ENCODE data around the gene CCL22. TPM values are rescaled to one million over a fixed set of nuclear protein-coding genes. Genes with fewer than 3 reads are reported as not detected.

CCL22 gene
- total RNA-seq, 1 experiment from 2014 or later = not detected

DNA sequence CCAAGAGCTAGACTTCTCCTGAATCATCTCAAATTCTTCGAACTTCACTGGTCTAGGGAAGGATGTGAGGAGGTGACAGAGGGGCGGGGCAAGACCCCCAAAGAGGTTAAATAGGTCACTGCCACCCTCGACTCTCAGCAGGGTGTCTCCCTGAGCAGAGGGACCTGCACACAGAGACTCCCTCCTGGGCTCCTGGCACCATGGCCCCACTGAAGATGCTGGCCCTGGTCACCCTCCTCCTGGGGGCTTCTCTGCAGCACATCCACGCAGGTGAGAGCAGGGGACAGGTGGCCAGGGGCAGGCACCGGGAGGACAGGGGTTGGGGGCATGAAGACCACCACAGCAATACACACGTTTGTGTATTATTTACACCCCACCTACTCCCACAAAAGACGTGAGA is 55.1 kb downstream of the CCL22 start:
- peaks cover 0 to 3% of the 10 kb centered on the region in 2 experiments; a peak in 1 of 5 replicates for H3K9me3 Mint-ChIP-seq
- Histone ChIP-seq H3K79me2 (ENCODE audit: insufficient read depth, low read length) (no peaks in the 10 kb centered on the region), H3K9ac (ENCODE audit: extremely low read depth, insufficient read length, low read length) (no peak overlapping the region), H3K27me3 (ENCODE audit: insufficient read depth, low read length) (no peaks in the 10 kb centered on the region), H4K8ac (replicated peaks; ENCODE audit: insufficient read length, low read depth, low read length) (no peak overlapping the region), H2AK5ac (ENCODE audit: insufficient read length, low read length) (no peak overlapping the region), H2BK120ac (ENCODE audit: low read depth, low read length, poor library complexity, severe bottlenecking) (no peak overlapping the region), H3K4ac (ENCODE audit: low read depth, low read length) (no peak overlapping the region), H2BK20ac (ENCODE audit: low read depth, low read length, poor library complexity, severe bottlenecking) (no peak overlapping the region), H3K4me2 (ENCODE audit: insufficient read depth, insufficient read length, low read length) (no peak overlapping the region), H2BK12ac (ENCODE audit: insufficient read length, low read depth, low read length) (no peak overlapping the region), H3T11ph (ENCODE audit: low read length) (no peak overlapping the region), H3K79me1 (ENCODE audit: insufficient read depth, low read depth, low read length, poor library complexity, severe bottlenecking) (no peaks in the 10 kb centered on the region), H2AFZ (ENCODE audit: low read length) (no peak overlapping the region), H3K18ac (ENCODE audit: insufficient read length, low read depth, low read length) (no peak overlapping the region), H3K23me2 (ENCODE audit: insufficient read length, low read depth, low read length, poor library complexity, severe bottlenecking) (peaks cover 5% of the 10 kb centered on the region), H4K91ac (ENCODE audit: insufficient read length, low read depth, low read length) (no peak overlapping the region), H3K23ac (ENCODE audit: insufficient read length, low read depth, low read length) (no peak overlapping the region), H2BK15ac (ENCODE audit: low read depth, low read length) (no peak overlapping the region), H2BK5ac (ENCODE audit: insufficient read length, low read length) (no peak overlapping the region), H3K14ac (ENCODE audit: insufficient read depth, low read length) (no peak overlapping the region), H3K4me1 (ENCODE audit: insufficient read depth, low read length) (no peaks in the 10 kb centered on the region), H4K5ac (ENCODE audit: insufficient read length, low read depth, low read length) (no peak overlapping the region), H4K20me1 (ENCODE audit: control insufficient read depth, insufficient read depth, insufficient read length) (no peaks in the 10 kb centered on the region), H3K56ac (ENCODE audit: insufficient read length, low read depth, low read length) (no peak overlapping the region), H3K9me3 (ENCODE audit: control insufficient read depth, low read depth, low read length) (no peaks in the 10 kb centered on the region), H3K27ac (ENCODE audit: insufficient read length, low read depth, low read length) (no peak overlapping the region)
- no peak for DNase-seq
- WGBS (ENCODE audit: extremely low coverage, insufficient read length, low lambda C conversion rate) = no CpG with 5 or more reads among the region's 7 CpGs
- no peaks in the 10 kb centered on the region for H3K36me3 Mint-ChIP-seq (ENCODE audit: insufficient read depth in 1 of 3, low read depth in 3 of 3)
- peaks cover 9 to 26% of the 10 kb centered on the region in 2 experiments for H3K4me1 Mint-ChIP-seq
- H3K27me3 Mint-ChIP-seq (ENCODE audit: low read depth) = peaks cover 1% of the 10 kb centered on the region
- H3K4me3 Mint-ChIP-seq = no peak overlapping the region
- no peak overlapping the region for H3K27ac Mint-ChIP-seq
- TF ChIP-seq, protein P1, sequence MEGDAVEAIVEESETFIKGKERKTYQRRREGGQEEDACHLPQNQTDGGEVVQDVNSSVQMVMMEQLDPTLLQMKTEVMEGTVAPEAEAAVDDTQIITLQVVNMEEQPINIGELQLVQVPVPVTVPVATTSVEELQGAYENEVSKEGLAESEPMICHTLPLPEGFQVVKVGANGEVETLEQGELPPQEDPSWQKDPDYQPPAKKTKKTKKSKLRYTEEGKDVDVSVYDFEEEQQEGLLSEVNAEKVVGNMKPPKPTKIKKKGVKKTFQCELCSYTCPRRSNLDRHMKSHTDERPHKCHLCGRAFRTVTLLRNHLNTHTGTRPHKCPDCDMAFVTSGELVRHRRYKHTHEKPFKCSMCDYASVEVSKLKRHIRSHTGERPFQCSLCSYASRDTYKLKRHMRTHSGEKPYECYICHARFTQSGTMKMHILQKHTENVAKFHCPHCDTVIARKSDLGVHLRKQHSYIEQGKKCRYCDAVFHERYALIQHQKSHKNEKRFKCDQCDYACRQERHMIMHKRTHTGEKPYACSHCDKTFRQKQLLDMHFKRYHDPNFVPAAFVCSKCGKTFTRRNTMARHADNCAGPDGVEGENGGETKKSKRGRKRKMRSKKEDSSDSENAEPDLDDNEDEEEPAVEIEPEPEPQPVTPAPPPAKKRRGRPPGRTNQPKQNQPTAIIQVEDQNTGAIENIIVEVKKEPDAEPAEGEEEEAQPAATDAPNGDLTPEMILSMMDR (conservative IDR thresholded peaks at IDR 0.05) = no peak

Other genes with a start within 250 kb of the CCL22 start
- gene PSME3IP1, start 172.7 kb upstream of the CCL22 start, total RNA-seq (2021) = 102 and 103 TPM in 2 replicates
- 34.4 and 36.1 TPM in 2 replicates for gene RSPRY1, start 172.5 kb upstream of the CCL22 start, total RNA-seq (2021)
- 18.0 and 19.2 TPM in 2 replicates for gene ARL2BP, start 113.5 kb upstream of the CCL22 start, total RNA-seq (2021)
- 1.8 and 2.0 TPM in 2 replicates for gene PLLP, start 74.1 kb upstream of the CCL22 start, total RNA-seq (2021)
- gene CX3CL1, start 13.7 kb downstream of the CCL22 start, total RNA-seq (2021) = 1.6 and 1.7 TPM in 2 replicates
- not detected in 2 replicates for gene CCL17, start 46.0 kb downstream of the CCL22 start, total RNA-seq (2021)
- gene CIAPIN1, start 88.6 kb downstream of the CCL22 start, total RNA-seq (2021) = 82.8 and 85.3 TPM in 2 replicates
- 31.7 and 32.9 TPM in 2 replicates for gene COQ9, start 88.7 kb downstream of the CCL22 start, total RNA-seq (2021)
- gene POLR2C, start 103.9 kb downstream of the CCL22 start, total RNA-seq (2021) = 85.6 and 86.0 TPM in 2 replicates
- 13.1 and 13.2 TPM in 2 replicates for gene DOK4, start 127.7 kb downstream of the CCL22 start, total RNA-seq (2021)
- 6.6 and 8.2 TPM in 2 replicates for gene CCDC102A, start 177.8 kb downstream of the CCL22 start, total RNA-seq (2021)
- gene ADGRG5, start 183.9 kb downstream of the CCL22 start, total RNA-seq (2021) = 11.7 and 12.1 TPM in 2 replicates

All from H9 (cell line).